Cardiac fibroblast (primary cell): ENCODE measurements around the gene RITA1.

Experiments used
- DNase-seq, 2 donors: peaks; one replicate each; pipeline versions ENCODE4 v3.0.0 to v3.0.0-alpha.2; 2010; ENCODE audit warnings: low read depth in 2 of 2
- H3K4me3 ChIP-seq, 2 donors: replicated peaks in 1 of 2; 1 replicate in 1 of 2; 2 replicates in 1 of 2; pipeline ENCODE4 v1.5.1; 2011; ENCODE audit warnings: low read depth in 2 of 2, low read length in 2 of 2, mild to moderate bottlenecking in 2 of 2, moderate library complexity in 1 of 2
- CTCF ChIP-seq: IDR thresholded peaks from one replicate; pipeline ENCODE4 v1.5.1; 2011; ENCODE audit warnings: low read depth, mild to moderate bottlenecking, low read length, inconsistent platforms

The RITA1 gene

GRCh38 chr12:113216027-113216426 lies 30.5 kb downstream of the RITA1 start:
- no peak for DNase-seq
- H3K4me3 ChIP-seq: no peak overlapping the region
- TF ChIP-seq CTCF: no peak

- no peak for DNase-seq
- H3K4me3 ChIP-seq: peak overlapping the region; percentile 61 to 62
- no peak for TF ChIP-seq CTCF
These were observed 35.2 kb downstream of the RITA1 start for GRCh38 chr12:113220593-113221180.

- peak; percentile 100 for DNase-seq
- peak within 1 kb of the TSS; percentile 87 to 97 for H3K4me3 ChIP-seq
- no peak for TF ChIP-seq CTCF
These were observed 35.9 kb downstream of the RITA1 start, which contains the start of gene TPCN1 for GRCh38 chr12:113221181-113221996. TSS of gene TPCN1 (plus strand) at chr12:113221464. CDS start at chr12:113226853, 5,389 bp downstream.

GRCh38 chr12:113221997-113222729 lies 36.6 kb downstream of the RITA1 start:
- TF ChIP-seq CTCF: no peak
- DNase-seq: no peak
- peak overlapping the region; percentile 87 to 97 for H3K4me3 ChIP-seq

GRCh38 chr12:113222730-113223531 lies 37.4 kb downstream of the RITA1 start:
- peak overlapping the region; percentile 0 to 87 for H3K4me3 ChIP-seq
- TF ChIP-seq CTCF: no peak
- peak; percentile 84 to 97 for DNase-seq

- no peak for TF ChIP-seq CTCF
- no peak overlapping the region for H3K4me3 ChIP-seq
- no peak for DNase-seq
These were observed 39.4 kb downstream of the RITA1 start for GRCh38 chr12:113224955-113225354.
